Omental fat pad (tissue), 4 donors: ENCODE measurements around the gene GAS2L1. TPM values are rescaled to one million over a fixed set of nuclear protein-coding genes. Genes with fewer than 3 reads are reported as not detected.

Experiments used
- ATAC-seq: fragments of 150-250 bp; one replicate; pipeline ENCODE4 v1.9.1; 2016; ENCODE audit warnings: mild to moderate bottlenecking, moderate library complexity; ENCODE audit not compliant: low FRiP score
- DNase-seq: peaks from one replicate; pipeline ENCODE4 v3.0.0-alpha.2; 2019; ENCODE audit warnings: low spot score
- total RNA-seq, 4 donors: library from RNA; depleted of rRNA; stranded (reverse); fragments of >200 nt; gene quantifications; one replicate each; pipeline ENCODE4 v1.1.0, GENCODE V29; 2016
- TF ChIP-seq, protein P1 (sequence below), 3 donors: fragments of 450-650 bp; IDR thresholded peaks; one replicate each; pipeline ENCODE4 v1.5.1; 2016 to 2017; ENCODE audit warnings: antibody characterized with exemption in 3 of 3, mild to moderate bottlenecking in 3 of 3, moderate library complexity in 2 of 3

The GAS2L1 gene
- total RNA-seq, 4 donors from 2014 or later = 13.4 to 29.0 (median 22.7) TPM

DNA sequence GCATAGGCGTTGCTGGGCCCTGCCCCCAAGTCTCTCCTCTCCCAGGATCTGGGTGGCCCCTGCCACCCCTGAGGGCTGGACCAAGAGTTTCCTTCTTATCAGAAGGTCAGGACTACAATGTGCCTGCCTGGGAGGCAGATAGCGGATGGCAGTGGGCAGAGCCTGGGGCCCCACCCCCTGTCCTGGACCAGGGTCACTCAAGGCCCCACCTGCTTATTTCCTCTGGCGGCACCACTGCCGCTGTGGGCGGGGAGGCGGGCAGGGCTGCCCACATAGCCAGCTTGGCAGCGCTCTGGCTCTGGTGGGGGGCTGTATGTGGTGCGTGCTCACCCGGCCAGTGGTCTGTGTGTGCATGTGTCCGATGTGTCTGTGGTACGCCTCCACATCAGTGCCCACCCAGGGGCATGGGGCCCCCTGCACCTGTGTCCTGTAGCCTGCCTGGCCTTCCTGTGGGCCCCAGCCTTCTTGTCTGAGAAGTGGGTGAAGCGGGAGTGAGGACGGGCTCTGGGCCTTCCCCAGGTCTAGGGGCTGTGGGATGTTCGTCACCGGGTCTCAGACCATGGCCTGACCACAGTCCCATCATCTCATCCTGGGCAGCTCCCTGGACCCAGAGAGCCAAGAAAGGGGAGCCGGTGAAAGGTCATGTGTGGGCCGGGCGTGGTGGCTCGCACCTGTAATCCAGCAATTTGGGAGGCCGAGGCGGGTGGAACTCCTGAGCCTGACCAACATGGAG is 3.0 kb downstream of the GAS2L1 start:
- TF ChIP-seq, protein P1, sequence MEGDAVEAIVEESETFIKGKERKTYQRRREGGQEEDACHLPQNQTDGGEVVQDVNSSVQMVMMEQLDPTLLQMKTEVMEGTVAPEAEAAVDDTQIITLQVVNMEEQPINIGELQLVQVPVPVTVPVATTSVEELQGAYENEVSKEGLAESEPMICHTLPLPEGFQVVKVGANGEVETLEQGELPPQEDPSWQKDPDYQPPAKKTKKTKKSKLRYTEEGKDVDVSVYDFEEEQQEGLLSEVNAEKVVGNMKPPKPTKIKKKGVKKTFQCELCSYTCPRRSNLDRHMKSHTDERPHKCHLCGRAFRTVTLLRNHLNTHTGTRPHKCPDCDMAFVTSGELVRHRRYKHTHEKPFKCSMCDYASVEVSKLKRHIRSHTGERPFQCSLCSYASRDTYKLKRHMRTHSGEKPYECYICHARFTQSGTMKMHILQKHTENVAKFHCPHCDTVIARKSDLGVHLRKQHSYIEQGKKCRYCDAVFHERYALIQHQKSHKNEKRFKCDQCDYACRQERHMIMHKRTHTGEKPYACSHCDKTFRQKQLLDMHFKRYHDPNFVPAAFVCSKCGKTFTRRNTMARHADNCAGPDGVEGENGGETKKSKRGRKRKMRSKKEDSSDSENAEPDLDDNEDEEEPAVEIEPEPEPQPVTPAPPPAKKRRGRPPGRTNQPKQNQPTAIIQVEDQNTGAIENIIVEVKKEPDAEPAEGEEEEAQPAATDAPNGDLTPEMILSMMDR (IDR thresholded peaks at IDR 0.05) = no peak
- DNase-seq (no peak), ATAC-seq (no peak)

DNA sequence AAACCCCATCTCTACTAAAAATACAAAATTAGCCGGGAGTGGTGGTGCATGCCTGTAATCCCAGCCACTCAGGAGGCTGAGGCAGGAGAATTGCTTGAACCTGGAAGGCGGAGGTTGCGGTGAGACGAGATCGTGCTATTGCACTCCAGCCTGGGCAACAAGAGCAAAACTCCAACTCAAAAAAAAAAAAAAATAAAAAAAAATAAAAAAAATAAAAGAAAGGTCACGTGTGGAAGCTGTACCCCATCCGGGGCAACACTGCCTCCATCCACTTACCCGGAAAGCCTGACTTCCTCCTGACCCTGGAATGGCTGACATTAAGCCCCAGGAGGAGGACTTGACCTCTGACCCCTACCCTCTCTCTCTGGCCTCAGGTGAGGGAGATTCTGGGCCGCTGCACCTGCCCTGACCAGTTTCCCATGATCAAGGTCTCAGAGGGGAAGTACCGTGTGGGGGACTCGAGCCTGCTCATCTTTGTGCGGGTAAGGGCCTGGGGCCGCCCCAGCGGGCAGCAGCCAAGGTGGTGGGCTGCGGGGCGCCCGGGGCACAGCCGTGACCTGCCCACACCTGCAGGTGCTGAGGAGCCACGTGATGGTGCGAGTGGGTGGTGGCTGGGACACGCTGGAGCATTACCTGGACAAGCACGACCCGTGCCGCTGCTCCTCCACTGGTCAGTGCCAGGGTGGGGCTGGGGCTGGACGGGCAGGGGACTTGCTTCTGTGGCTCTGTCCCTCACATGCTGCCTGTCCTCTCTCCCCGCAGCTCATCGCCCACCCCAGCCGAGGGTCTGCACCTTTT is 3.8 kb downstream of the GAS2L1 start:
- no peak for DNase-seq
- TF ChIP-seq, protein P1 (IDR thresholded peaks at IDR 0.05) = no peak
- peak; percentile 5 for ATAC-seq

DNA sequence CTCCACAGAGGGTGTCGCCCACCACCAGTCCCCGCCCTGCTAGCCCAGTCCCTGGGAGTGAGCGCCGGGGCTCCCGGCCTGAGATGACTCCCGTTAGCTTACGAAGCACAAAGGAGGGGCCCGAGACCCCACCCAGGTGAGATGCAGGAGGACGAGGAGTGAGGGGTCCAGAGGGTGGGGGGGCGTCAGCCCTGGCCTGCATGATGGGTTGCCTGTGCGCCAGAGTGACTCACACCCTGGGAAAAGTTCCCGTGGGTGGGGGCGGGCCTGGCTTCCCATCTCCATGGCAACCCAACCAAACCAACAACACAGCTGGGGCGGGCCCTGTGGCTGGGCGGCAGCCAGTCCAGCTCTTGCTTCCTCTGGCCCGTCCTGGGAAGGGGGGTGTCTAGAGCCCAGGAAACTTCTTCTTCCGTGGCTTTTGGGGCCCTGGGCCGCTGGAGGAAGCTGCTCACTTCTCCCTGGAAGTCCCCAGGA is 4.5 kb downstream of the GAS2L1 start:
- ATAC-seq = peak; percentile 82

DNA sequence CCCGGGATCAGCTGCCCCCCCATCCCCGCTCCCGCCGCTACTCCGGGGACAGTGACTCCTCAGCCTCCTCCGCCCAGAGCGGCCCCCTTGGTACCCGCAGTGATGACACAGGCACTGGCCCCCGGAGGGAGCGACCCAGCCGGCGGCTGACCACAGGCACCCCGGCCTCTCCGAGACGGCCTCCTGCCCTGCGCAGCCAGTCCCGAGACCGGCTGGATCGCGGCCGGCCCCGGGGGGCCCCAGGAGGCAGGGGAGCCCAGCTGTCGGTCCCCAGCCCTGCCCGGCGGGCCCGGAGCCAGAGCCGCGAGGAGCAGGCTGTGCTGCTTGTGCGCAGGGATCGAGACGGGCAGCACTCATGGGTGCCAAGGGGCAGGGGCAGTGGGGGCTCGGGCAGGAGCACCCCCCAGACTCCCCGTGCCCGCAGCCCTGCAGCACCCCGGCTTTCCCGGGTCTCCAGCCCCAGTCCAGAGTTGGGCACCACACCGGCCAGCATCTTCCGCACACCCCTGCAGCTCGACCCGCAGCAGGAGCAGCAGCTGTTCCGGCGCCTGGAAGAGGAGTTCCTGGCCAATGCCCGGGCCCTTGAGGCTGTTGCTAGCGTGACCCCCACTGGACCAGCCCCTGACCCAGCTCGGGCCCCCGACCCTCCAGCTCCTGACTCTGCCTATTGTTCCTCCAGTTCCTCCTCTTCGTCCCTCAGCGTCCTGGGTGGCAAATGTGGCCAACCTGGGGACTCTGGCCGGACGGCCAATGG is 5.2 kb downstream of the GAS2L1 start:
- DNase-seq (no peak), ATAC-seq (no peak)
- TF ChIP-seq, protein P1 (IDR thresholded peaks at IDR 0.05) = no peak

More for the DNA sequence above, 4.5 kb downstream of the GAS2L1 start:
- TF ChIP-seq, protein P1 (IDR thresholded peaks at IDR 0.05) = no peak
- peak; percentile 93 for DNase-seq

DNA sequence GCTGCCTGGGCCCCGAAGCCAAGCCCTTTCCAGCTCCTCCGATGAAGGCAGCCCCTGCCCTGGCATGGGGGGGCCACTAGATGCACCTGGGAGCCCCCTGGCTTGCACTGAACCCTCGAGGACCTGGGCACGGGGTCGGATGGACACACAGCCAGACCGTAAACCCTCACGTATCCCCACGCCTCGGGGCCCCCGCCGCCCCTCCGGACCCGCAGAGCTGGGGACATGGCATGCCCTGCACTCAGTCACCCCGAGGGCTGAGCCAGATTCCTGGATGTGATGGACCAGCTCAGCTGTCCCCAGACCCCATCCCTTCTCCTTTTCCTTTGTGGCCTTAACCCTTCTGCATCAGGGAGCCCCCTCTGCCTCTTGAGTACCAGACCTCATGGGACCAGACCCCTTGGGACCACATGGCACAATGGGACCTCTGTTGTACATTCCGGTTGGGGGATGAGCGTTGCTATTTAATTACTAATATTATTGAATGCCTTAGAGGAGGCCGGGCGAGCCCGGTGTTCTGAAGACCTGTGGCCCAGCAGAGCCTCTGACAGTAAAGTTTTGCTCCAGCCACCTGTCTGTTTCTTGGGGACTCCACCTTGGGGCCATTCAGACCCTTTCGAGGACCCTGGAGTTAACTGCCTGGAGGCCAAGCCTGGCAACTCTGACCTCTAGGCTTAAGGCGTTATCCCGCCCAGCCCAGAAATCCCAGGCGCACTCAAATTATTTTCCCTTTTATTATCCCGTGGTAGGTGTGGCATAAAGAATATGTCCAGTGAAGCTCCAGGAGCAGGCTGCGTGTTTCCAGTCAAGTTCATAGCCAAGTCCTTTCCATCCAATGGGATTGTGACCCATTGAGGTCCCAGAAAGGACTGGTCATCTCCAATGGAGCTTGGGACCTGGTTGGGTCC is 6.0 kb downstream of the GAS2L1 start:
- ATAC-seq = no peak
- DNase-seq = no peak
- TF ChIP-seq, protein P1 (IDR thresholded peaks at IDR 0.05) = no peak

DNA sequence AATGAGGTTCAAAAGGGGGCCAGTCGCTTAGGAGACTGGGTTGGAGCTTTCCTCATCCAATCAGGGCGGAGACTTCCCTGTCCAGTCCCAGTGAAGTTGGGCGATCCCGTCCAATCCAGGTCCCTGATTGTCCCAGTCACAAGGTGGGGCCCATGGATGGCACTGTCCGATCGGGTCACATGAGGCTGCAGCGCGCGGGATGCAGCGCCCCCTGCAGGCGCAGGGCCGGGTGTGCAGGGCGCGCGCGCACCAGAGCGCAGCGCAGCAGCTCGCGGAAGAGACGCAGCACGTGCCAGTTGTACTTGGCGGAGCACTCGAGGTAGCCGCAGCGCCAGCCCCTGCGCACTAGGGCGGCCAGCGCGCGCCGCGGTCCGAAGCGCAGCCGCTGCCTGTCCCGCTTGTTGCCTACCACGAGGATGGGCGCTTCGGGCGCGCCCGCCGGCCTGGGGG is 6.7 kb downstream of the GAS2L1 start:
- no peak for DNase-seq
- no peak for ATAC-seq
- TF ChIP-seq, protein P1 (IDR thresholded peaks at IDR 0.05) = peak in 1 of 3 donors; percentile 71
